ENCODE measurements around the gene CHFR.
"Not testable (repeated sequence)": the region's sequence is repeated elsewhere in the genome, so short reads cannot be mapped to it uniquely, and the experiment has no call there.

CHFR gene

GRCh38 chr12:132872073-132872855 lies 15.1 kb downstream of the CHFR start:
- Histone ChIP-seq H3K4me3 (replicated peaks; ENCODE audit: low read depth, low read length) (no peak overlapping the region), H3K27me3 (replicated peaks; ENCODE audit: control insufficient read depth, insufficient read depth, low read length) (no peaks in the 10 kb centered on the region), H3K36me3 (ENCODE audit: control insufficient read depth, insufficient read depth, low read length) (peaks cover 33% of the 10 kb centered on the region)
- DNase-seq (ENCODE audit: extremely low read depth, insufficient read length), result no peak
- TF ChIP-seq CTCF (IDR thresholded peaks at IDR 0.05; ENCODE audit: insufficient read depth, low read length, poor library complexity, severe bottlenecking), result no peak

- no peaks in the 10 kb centered on the region for H3K27me3 ChIP-seq (replicated peaks; ENCODE audit: control insufficient read depth, insufficient read depth, low read length)
- no peak for DNase-seq (ENCODE audit: extremely low read depth, insufficient read length)
- H3K36me3 ChIP-seq (ENCODE audit: control insufficient read depth, insufficient read depth, low read length), result peaks cover 38% of the 10 kb centered on the region
- H3K4me3 ChIP-seq (replicated peaks; ENCODE audit: low read depth, low read length), result no peak overlapping the region
- TF ChIP-seq CTCF (IDR thresholded peaks at IDR 0.05; ENCODE audit: insufficient read depth, low read length, poor library complexity, severe bottlenecking), result no peak
Observed at GRCh38 chr12:132869551-132869950, 17.9 kb downstream of the CHFR start.

- DNase-seq (ENCODE audit: extremely low read depth, insufficient read length), result no peak
- no peaks in the 10 kb centered on the region for H3K27me3 ChIP-seq (replicated peaks; ENCODE audit: control insufficient read depth, insufficient read depth, low read length)
- H3K4me3 ChIP-seq (replicated peaks; ENCODE audit: low read depth, low read length), result no peak overlapping the region
- no peak for TF ChIP-seq CTCF (IDR thresholded peaks at IDR 0.05; ENCODE audit: insufficient read depth, low read length, poor library complexity, severe bottlenecking)
- peaks cover 26% of the 10 kb centered on the region for H3K36me3 ChIP-seq (ENCODE audit: control insufficient read depth, insufficient read depth, low read length)
Observed at GRCh38 chr12:132866251-132866828, 21.1 kb downstream of the CHFR start.

GRCh38 chr12:132861558-132861957 lies 25.8 kb downstream of the CHFR start:
- no peak overlapping the region for H3K4me3 ChIP-seq (replicated peaks; ENCODE audit: low read depth, low read length)
- no peak for DNase-seq (ENCODE audit: extremely low read depth, insufficient read length)
- H3K36me3 ChIP-seq (ENCODE audit: control insufficient read depth, insufficient read depth, low read length), result peaks cover 29% of the 10 kb centered on the region
- no peaks in the 10 kb centered on the region for H3K27me3 ChIP-seq (replicated peaks; ENCODE audit: control insufficient read depth, insufficient read depth, low read length)
- no peak for TF ChIP-seq CTCF (IDR thresholded peaks at IDR 0.05; ENCODE audit: insufficient read depth, low read length, poor library complexity, severe bottlenecking)

- Histone ChIP-seq H3K36me3 (ENCODE audit: control insufficient read depth, insufficient read depth, low read length) (peaks cover 34% of the 10 kb centered on the region), H3K27me3 (replicated peaks; ENCODE audit: control insufficient read depth, insufficient read depth, low read length) (no peaks in the 10 kb centered on the region), H3K4me3 (replicated peaks; ENCODE audit: low read depth, low read length) (no peak overlapping the region)
- no peak for DNase-seq (ENCODE audit: extremely low read depth, insufficient read length)
- TF ChIP-seq CTCF (IDR thresholded peaks at IDR 0.05; ENCODE audit: insufficient read depth, low read length, poor library complexity, severe bottlenecking), result no peak
Observed at GRCh38 chr12:132858718-132859266, 28.6 kb downstream of the CHFR start.

GRCh38 chr12:132857019-132857418 lies 30.4 kb downstream of the CHFR start:
- peaks cover 46% of the 10 kb centered on the region for H3K36me3 ChIP-seq (ENCODE audit: control insufficient read depth, insufficient read depth, low read length)
- DNase-seq (ENCODE audit: extremely low read depth, insufficient read length); H3K27me3 ChIP-seq (replicated peaks; ENCODE audit: control insufficient read depth, insufficient read depth, low read length); H3K4me3 ChIP-seq (replicated peaks; ENCODE audit: low read depth, low read length): not testable (repeated sequence)
